ENCODE data around the gene NLRX1. TPM values are rescaled to one million over a fixed set of nuclear protein-coding genes. Genes with fewer than 3 reads are reported as not detected.

The NLRX1 gene
- total RNA-seq, 1 donor from 2014 or later = 17.7 TPM

DNA sequence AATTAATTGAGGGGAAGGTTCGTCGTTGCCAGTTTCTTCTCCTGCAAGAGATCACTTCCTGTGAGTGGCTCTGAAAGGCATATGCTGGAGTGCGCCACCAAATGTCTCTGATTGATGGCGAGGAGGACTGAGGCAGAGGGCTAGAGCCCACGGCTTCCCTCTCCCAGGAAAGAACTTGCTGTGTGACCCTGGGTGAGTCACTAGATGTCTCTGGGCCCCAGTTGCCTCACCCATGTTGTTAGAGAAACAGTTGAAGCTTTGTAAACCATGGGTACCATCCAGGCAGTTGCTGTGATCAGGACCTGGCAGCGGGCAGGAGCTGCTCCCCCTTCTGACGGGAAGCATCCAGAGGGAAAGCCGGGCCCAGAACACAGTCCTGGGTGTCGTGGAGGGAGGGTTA lies 16.5 kb upstream of the NLRX1 start:
- ATAC-seq (no peak), DNase-seq (no peak)
- peaks cover 20% of the 10 kb centered on the region for H3K27me3 ChIP-seq
- H3K9me3 ChIP-seq = no peaks in the 10 kb centered on the region
- no peak overlapping the region for H3K4me3 ChIP-seq
- intact Hi-C loops (cut with DNase I) = no loop called here
- no peak overlapping the region for H3K27ac ChIP-seq
- peaks cover 12% of the 10 kb centered on the region for H3K4me1 ChIP-seq
- H3K36me3 ChIP-seq = no peaks in the 10 kb centered on the region
- TF ChIP-seq CTCF (IDR thresholded peaks at IDR 0.05) = no peak

- intact Hi-C loops (cut with DNase I) = no loop called here
Measured at GRCh38 chr11:119152604-119153003, 15.9 kb upstream of the NLRX1 start.

GRCh38 chr11:119153049-119153818 lies 15.3 kb upstream of the NLRX1 start:
- Histone ChIP-seq H3K9me3 (no peaks in the 10 kb centered on the region), H3K4me1 (peaks cover 12% of the 10 kb centered on the region), H3K27me3 (peaks cover 17% of the 10 kb centered on the region), H3K36me3 (no peaks in the 10 kb centered on the region), H3K27ac (no peak overlapping the region), H3K4me3 (no peak overlapping the region)
- DNase-seq (no peak), ATAC-seq (no peak)
- intact Hi-C loops (cut with DNase I) = no loop called here
- TF ChIP-seq CTCF (IDR thresholded peaks at IDR 0.05) = no peak

More at GRCh38 chr11:119152604-119153003, 15.9 kb upstream of the NLRX1 start:
- Histone ChIP-seq H3K36me3 (no peaks in the 10 kb centered on the region), H3K4me1 (peaks cover 12% of the 10 kb centered on the region), H3K27me3 (peaks cover 17% of the 10 kb centered on the region), H3K4me3 (no peak overlapping the region), H3K27ac (no peak overlapping the region), H3K9me3 (no peaks in the 10 kb centered on the region)
- no peak for TF ChIP-seq CTCF (IDR thresholded peaks at IDR 0.05)
- DNase-seq = no peak
- no peak for ATAC-seq

- H3K4me1 ChIP-seq = peaks cover 7% of the 10 kb centered on the region
- no peak overlapping the region for H3K27ac ChIP-seq
- H3K27me3 ChIP-seq = peaks cover 17% of the 10 kb centered on the region
- DNase-seq (peak; percentile 40), ATAC-seq (no peak)
- intact Hi-C loops (cut with DNase I) = no loop called here
- no peaks in the 10 kb centered on the region for H3K36me3 ChIP-seq
- no peak for TF ChIP-seq CTCF (IDR thresholded peaks at IDR 0.05)
- no peak overlapping the region for H3K4me3 ChIP-seq
- no peaks in the 10 kb centered on the region for H3K9me3 ChIP-seq
Measured at GRCh38 chr11:119154178-119154577, 14.3 kb upstream of the NLRX1 start.

DNA sequence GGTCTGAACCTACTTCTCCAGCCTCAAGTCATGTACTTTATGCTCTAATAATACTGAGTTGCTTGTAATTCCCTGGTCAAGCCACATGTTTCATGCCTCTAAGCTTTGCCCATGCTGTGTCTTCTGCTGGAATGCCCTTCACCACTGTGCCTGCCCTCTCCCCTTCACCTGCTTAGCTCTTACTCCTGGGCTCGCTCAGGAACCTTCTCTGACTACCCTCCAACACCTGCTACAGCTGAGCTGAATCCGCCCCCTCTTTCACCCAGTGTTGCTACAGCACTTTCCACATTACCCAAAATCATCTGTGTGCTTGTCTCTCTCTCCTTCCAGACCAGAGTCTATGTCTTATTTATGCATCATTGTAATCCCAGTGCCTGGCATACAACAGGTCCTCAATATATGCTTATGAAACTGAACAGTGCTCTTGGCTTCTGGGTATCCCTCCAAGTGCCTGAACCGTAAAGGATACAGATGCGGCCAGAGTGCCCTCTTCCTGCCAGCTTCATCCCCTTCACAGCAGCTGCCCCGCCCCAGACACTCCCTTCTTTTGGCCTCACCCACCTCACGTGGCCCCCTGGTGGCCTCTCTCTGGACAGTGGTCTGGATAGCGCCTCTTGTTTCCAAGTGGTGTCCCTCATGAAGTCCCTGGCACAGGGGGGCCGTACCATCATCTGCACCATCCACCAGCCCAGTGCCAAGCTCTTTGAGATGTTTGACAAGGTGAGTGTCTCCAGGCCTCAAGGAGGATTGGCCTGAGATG lies 12.6 kb upstream of the NLRX1 start:
- no peaks in the 10 kb centered on the region for H3K36me3 ChIP-seq
- no peak for DNase-seq
- no peak overlapping the region for H3K4me3 ChIP-seq
- no peaks in the 10 kb centered on the region for H3K9me3 ChIP-seq
- peak; percentile 42 for ATAC-seq
- H3K27me3 ChIP-seq = peaks cover 6% of the 10 kb centered on the region
- intact Hi-C loops (cut with DNase I) = no loop called here
- no peak overlapping the region for H3K27ac ChIP-seq
- peak; percentile 12 for TF ChIP-seq CTCF (IDR thresholded peaks at IDR 0.05)
- no peaks in the 10 kb centered on the region for H3K4me1 ChIP-seq

Measured in upper lobe of right lung (tissue), 1 donor.